A549 (cell line): ENCODE results near the gene SLC6A7. TPM values are rescaled to one million over a fixed set of nuclear protein-coding genes. Genes with fewer than 3 reads are reported as not detected.
A peak's percentile ranks its signal among the peaks of the same experiment; 100 is the strongest.

Experiments
- ATAC-seq, 2 experiments: fragments of 200-7000 bp in 1 of 2; fragments of >200 bp in 1 of 2; cut with Nextera tagmentation in 1 of 2; cut with Tn5 transposase in 1 of 2; 3 replicates each; pipeline versions ENCODE4 v1.8.0 to v1.9.1; 2018 to 2020; ENCODE audit warnings: mild to moderate bottlenecking in 1 of 2, moderate library complexity in 1 of 2
- CTCF ChIA-PET: fragments of 300-600 bp; sonication (Branson Sonifier 250); formaldehyde crosslinking; extraction: SDS; loops from one replicate; lab custom pipeline; 2021; ENCODE audit warnings: antibody characterized with exemption, inconsistent platforms; lab: Yijun Ruan, JAX
- POLR2A ChIA-PET: fragments of 350-600 bp; formaldehyde crosslinking; extraction: SDS; loops from one replicate; lab custom pipeline; 2021; ENCODE audit warnings: antibody characterized with exemption, inconsistent platforms; lab: Yijun Ruan, JAX
- DNase-seq, 2 experiments: peaks; one replicate each; pipeline versions ENCODE4 v3.0.0 to v3.0.0-alpha.2; 2011 to 2016; ENCODE audit warnings: low read depth in 1 of 2, low spot score in 1 of 2
- FAIRE-seq: peaks from 2 replicates; lab custom pipeline; 2011; peaks lifted over from hg19 to GRCh38; lab: Jason Lieb, UNC
- H3K27ac ChIP-seq, 2 experiments: fragments of >200 bp; sonication (Bioruptor Twin); formaldehyde crosslinking; 3 replicates each; pipeline ENCODE4 v1.5.1; 2016 to 2017
- H3K4me1 ChIP-seq: fragments of >200 bp; sonication (Bioruptor Twin); formaldehyde crosslinking; 3 replicates; pipeline ENCODE4 v1.6.1; 2016
- H3K4me2 ChIP-seq: fragments of >200 bp; sonication (Bioruptor Twin); formaldehyde crosslinking; 3 replicates; pipeline ENCODE4 v1.6.1; 2016
- H3K4me3 ChIP-seq: fragments of >200 bp; sonication (Bioruptor Twin); formaldehyde crosslinking; 3 replicates; pipeline ENCODE4 v1.5.1; 2016
- H3K9me3 ChIP-seq: fragments of >200 bp; sonication (Bioruptor Twin); formaldehyde crosslinking; 3 replicates; pipeline ENCODE4 v1.6.1; 2016
- BHLHE40 ChIP-seq: IDR thresholded peaks from 2 replicates; pipeline ENCODE4 v1.6.1; 2012; ENCODE audit warnings: low read depth, low read length, inconsistent platforms
- CBX8 ChIP-seq: fragments of 200-600 bp; sonication (generic); IDR thresholded peaks from 2 replicates; pipeline ENCODE4 v1.6.1; 2016
- E2F6 ChIP-seq: IDR thresholded peaks from 2 replicates; pipeline ENCODE4 v1.6.1; 2012; ENCODE audit warnings: low read depth, borderline replicate concordance
- EHF ChIP-seq: fragments of 250-450 bp; sonication (Bioruptor Pico); IDR thresholded peaks from 2 replicates; pipeline ENCODE4 v1.5.0; 2020; ENCODE audit warnings: mild to moderate bottlenecking
- FOSL2 ChIP-seq, 2 experiments: fragments of 450-650 bp in 1 of 2; fragments of >200 bp in 1 of 2; sonication (Bioruptor Twin) in 1 of 2; formaldehyde crosslinking; IDR thresholded peaks; 2 replicates each; pipeline versions ENCODE4 v1.5.0 to v1.6.1; 2016 to 2020; ENCODE audit warnings: mild to moderate bottlenecking in 1 of 2, moderate library complexity in 1 of 2
- GATA3 ChIP-seq: IDR thresholded peaks from 2 replicates; pipeline ENCODE4 v1.6.1; 2012; ENCODE audit warnings: borderline replicate concordance
- HEYL ChIP-seq: fragments of 250-450 bp; sonication (Bioruptor Pico); IDR thresholded peaks from 2 replicates; pipeline ENCODE4 v1.8.0; 2021; ENCODE audit warnings: mild to moderate bottlenecking, moderate library complexity
- MAZ ChIP-seq: fragments of 150-350 bp; IDR thresholded peaks from 2 replicates; pipeline ENCODE4 v1.6.1; 2014; ENCODE audit warnings: antibody characterized with exemption, low read depth, low read length, borderline replicate concordance
- NFE2L2 ChIP-seq: fragments of 150-350 bp; conservative IDR thresholded peaks from 2 replicates; pipeline ENCODE4 v1.6.1; 2014; ENCODE audit warnings: low read length
- POLR2A ChIP-seq: IDR thresholded peaks from 2 replicates; pipeline ENCODE4 v1.6.1; 2012; ENCODE audit warnings: mild to moderate bottlenecking, low read length
- REST ChIP-seq: fragments of 200-600 bp; sonication (generic); IDR thresholded peaks from 2 replicates; pipeline ENCODE4 v1.6.1; 2016; ENCODE audit warnings: antibody characterized with exemption, mild to moderate bottlenecking, moderate library complexity
- RFX5 ChIP-seq: fragments of 450-650 bp; IDR thresholded peaks from 2 replicates; pipeline ENCODE4 v1.7.1; 2014; ENCODE audit warnings: antibody characterized with exemption, mild to moderate bottlenecking, moderate library complexity
- TP53 ChIP-seq: fragments of 250-450 bp; sonication (Bioruptor Pico); IDR thresholded peaks from 2 replicates; pipeline ENCODE4 v1.5.0; 2021; ENCODE audit warnings: mild to moderate bottlenecking, moderate library complexity
- USF2 ChIP-seq: fragments of 450-650 bp; IDR thresholded peaks from 2 replicates; pipeline ENCODE4 v1.6.1; 2014; ENCODE audit warnings: antibody characterized with exemption
- ZSCAN20 ChIP-seq: fragments of 250-450 bp; sonication (Bioruptor Pico); IDR thresholded peaks from 2 replicates; pipeline ENCODE4 v1.8.0; 2022; ENCODE audit warnings: mild to moderate bottlenecking, moderate library complexity
- WGBS: methylation state at CpG from one replicate; pipeline ENCODE4 v1.1.6; 2017; ENCODE audit errors: missing lambda C conversion rate; 5-methylcytosine and 5-hydroxymethylcytosine counted together
- polyA plus RNA-seq, 4 experiments: library from polyadenylated mRNA; depleted of rRNA in 3 of 4; stranded (reverse); fragments of >200 nt; fragmentation: RNase III in 1 of 4; extraction: RNeasy Plus Mini Kit Qiagen cat#74134 plus additional on column Dnase treatment in 1 of 4; gene quantifications; 2 replicates in 3 of 4; 3 replicates in 1 of 4; pipeline ENCODE4 v1.2.3, GENCODE V29; 2011 to 2017

SLC6A7 gene
- polyA plus RNA-seq, 2 of the 4 experiments (the other 2 are of a cell fraction), result not detected

- ATAC-seq (no peak), FAIRE-seq (no peak), DNase-seq (no peak)
- Histone ChIP-seq H3K4me3 (no peak overlapping the region), H3K27ac (peak overlapping the region in 1 of 2 experiments; percentile 22; a peak in 1 of 6 replicates), H3K9me3 (no peaks in the 10 kb centered on the region), H3K4me1 (peaks cover 7% of the 10 kb centered on the region; the same call in 1 of the 3 replicates), H3K4me2 (no peak overlapping the region)
- TF ChIP-seq RFX5 (no peak), NFE2L2 (no peak), EHF (no peak), TP53 (CRISPR knock-in tag) (no peak), GATA3 (no peak), ZSCAN20 (CRISPR knock-in tag) (no peak)
- 77% methylated on average over 12 of the region's 15 CpGs for WGBS
- POLR2A ChIA-PET, result no interaction called here
- CTCF ChIA-PET, result interaction anchor here (0.7 to 2.5 kb wide), 5 partner anchors 9 to 377 kb away, joined by 3 to 5 read pairs (median 3); no protein-coding TSS in a partner anchor
Measured at GRCh38 chr5:150211156-150212030, 21.5 kb downstream of the SLC6A7 start.

GRCh38 chr5:150213530-150213929 is 23.7 kb downstream of the SLC6A7 start:
- Histone ChIP-seq H3K27ac (no peak overlapping the region), H3K4me3 (no peak overlapping the region), H3K4me1 (peaks cover 7% of the 10 kb centered on the region; the same call in 1 of the 3 replicates), H3K4me2 (no peak overlapping the region), H3K9me3 (no peaks in the 10 kb centered on the region)
- CTCF ChIA-PET, result interaction anchor here (1.0 to 8.5 kb wide), 7 partner anchors 18 to 361 kb away, joined by 3 to 140 read pairs (median 4); partner anchors contain the start of genes PDGFRB and SLC6A7
- POLR2A ChIA-PET, result no interaction called here
- DNase-seq (no peak), FAIRE-seq (no peak), ATAC-seq (no peak)
- WGBS, result 82% methylated on average over 6 of the region's 6 CpGs
- TF ChIP-seq MAZ, result no peak
- no peak for TF ChIP-seq FOSL2 (IDR thresholded peaks at IDR 0.05)
- no peak for TF ChIP-seq FOSL2 (CRISPR knock-in tag; IDR thresholded peaks at IDR 0.05)
- TF ChIP-seq POLR2A, result no peak
- no peak for TF ChIP-seq NFE2L2

- Histone ChIP-seq H3K9me3 (no peaks in the 10 kb centered on the region), H3K4me2 (no peak overlapping the region), H3K4me3 (no peak overlapping the region), H3K4me1 (no peaks in the 10 kb centered on the region; the same call in 2 of the 3 replicates), H3K27ac (no peak overlapping the region)
- ATAC-seq (no peak), FAIRE-seq (no peak), DNase-seq (no peak)
- POLR2A ChIA-PET, result interaction anchor here (0.6 kb wide), 1 partner anchor 16 kb away, joined by 3 read pairs; no protein-coding TSS in a partner anchor
- 80% methylated on average over 7 of the region's 7 CpGs for WGBS
- TF ChIP-seq FOSL2 (IDR thresholded peaks at IDR 0.05) (no peak), FOSL2 (CRISPR knock-in tag; IDR thresholded peaks at IDR 0.05) (no peak), USF2 (no peak), ZSCAN20 (CRISPR knock-in tag) (no peak), GATA3 (no peak), NFE2L2 (no peak), CBX8 (no peak), REST (no peak), HEYL (CRISPR knock-in tag) (no peak), E2F6 (no peak), BHLHE40 (no peak)
- CTCF ChIA-PET, result interaction anchor here (0.6 to 8.5 kb wide), 11 partner anchors 9 to 363 kb away, joined by 3 to 140 read pairs (median 4); partner anchors contain the start of gene PDGFRB
Measured at GRCh38 chr5:150214289-150214688, 24.4 kb downstream of the SLC6A7 start.
